GM18498 (cell line): ENCODE data around the gene SLC35E2B.
"Not testable (repeated sequence)": the region's sequence is repeated elsewhere in the genome, so short reads cannot be mapped to it uniquely, and the experiment has no call there.

ENCODE experiments used
- ATAC-seq: cut with Tn5 transposase; IDR thresholded peaks from one replicate; pipeline ENCODE4 v1.9.1; 2021; ENCODE audit warnings: mild to moderate bottlenecking, moderate library complexity; ENCODE audit not compliant: unreplicated experiment

SLC35E2B gene

GRCh38 chr1:1692714-1693647 lies at the start of gene SLC35E2B:
Gene SLC35E2B, minus strand, starts transcription at chr1:1692795. Its CDS starts 16,096 bp downstream, at chr1:1676699.
- peak; percentile 78 for ATAC-seq

- ATAC-seq: not testable (repeated sequence)
These were observed 48.4 kb upstream of the SLC35E2B start for GRCh38 chr1:1741013-1741412.

GRCh38 chr1:1738799-1739337 lies 46.3 kb upstream of the SLC35E2B start:
- not testable (repeated sequence) for ATAC-seq

- ATAC-seq: not testable (repeated sequence)
These were observed 45.3 kb upstream of the SLC35E2B start for GRCh38 chr1:1737675-1738590.

GRCh38 chr1:1732381-1732780 lies 39.8 kb upstream of the SLC35E2B start:
- no peak for ATAC-seq

GRCh38 chr1:1730870-1731269 lies 38.3 kb upstream of the SLC35E2B start:
- ATAC-seq: no peak

- not testable (repeated sequence) for ATAC-seq
These were observed 37.6 kb upstream of the SLC35E2B start for GRCh38 chr1:1730230-1730629.

GRCh38 chr1:1729116-1729816 lies 36.7 kb upstream of the SLC35E2B start:
- ATAC-seq: not testable (repeated sequence)

GRCh38 chr1:1728308-1729005 lies 35.9 kb upstream of the SLC35E2B start:
- not testable (repeated sequence) for ATAC-seq

- ATAC-seq: not testable (repeated sequence)
These were observed 34.6 kb upstream of the SLC35E2B start for GRCh38 chr1:1727131-1727651.

- ATAC-seq: not testable (repeated sequence)
These were observed 33.5 kb upstream of the SLC35E2B start for GRCh38 chr1:1726088-1726487.

GRCh38 chr1:1724035-1724864 lies 31.7 kb upstream of the SLC35E2B start, which contains the start of gene CDK11A:
Gene CDK11A, minus strand, starts transcription at chr1:1724357. Its CDS starts 1,539 bp downstream, at chr1:1722818.
- peak; percentile 89 for ATAC-seq

GRCh38 chr1:1721201-1721600 lies 28.6 kb upstream of the SLC35E2B start:
- no peak for ATAC-seq

GRCh38 chr1:1715109-1715883 lies 22.7 kb upstream of the SLC35E2B start:
- not testable (repeated sequence) for ATAC-seq

GRCh38 chr1:1707897-1708296 lies 15.3 kb upstream of the SLC35E2B start:
- ATAC-seq: not testable (repeated sequence)

- not testable (repeated sequence) for ATAC-seq
These were observed 14.6 kb upstream of the SLC35E2B start for GRCh38 chr1:1707241-1707640.

- ATAC-seq: not testable (repeated sequence)
These were observed 13.0 kb upstream of the SLC35E2B start for GRCh38 chr1:1705623-1706022.
